Bronchial epithelial cell (primary cell): Measurements from ENCODE around the gene FN3KRP. TPM values are rescaled to one million over a fixed set of nuclear protein-coding genes. Genes with fewer than 3 reads are reported as not detected.

ENCODE experiments used
- DNase-seq: peaks from one replicate; pipeline ENCODE4 v3.0.0-alpha.2; 2010; ENCODE audit warnings: low read depth
- FAIRE-seq: peaks from 2 replicates; lab custom pipeline; 2011; peaks lifted over from hg19 to GRCh38; lab: Jason Lieb, UNC
- H3K27me3 ChIP-seq: 2 replicates; pipeline ENCODE4 v1.5.1; 2011; ENCODE audit warnings: low read length; ENCODE audit not compliant: control insufficient read depth, insufficient read depth
- H3K36me3 ChIP-seq: 2 replicates; pipeline ENCODE4 v1.5.1; 2011; ENCODE audit warnings: low read length; ENCODE audit not compliant: control insufficient read depth, insufficient read depth
- H3K4me3 ChIP-seq: 2 replicates; pipeline ENCODE4 v1.5.1; 2011; ENCODE audit warnings: mild to moderate bottlenecking, low read depth, low read length, control low read depth
- total RNA-seq: library from RNA; depleted of rRNA; stranded (reverse); fragments of >200 nt; gene quantifications from 2 replicates; pipeline ENCODE4 v1.2.1, GENCODE V29; 2014
- TF ChIP-seq, protein P1 (sequence below): IDR thresholded peaks from 2 replicates; pipeline ENCODE4 v1.5.1; 2011; ENCODE audit warnings: mild to moderate bottlenecking, moderate library complexity, low read length, control low read depth, inconsistent platforms; ENCODE audit not compliant: insufficient read depth, severe bottlenecking

FN3KRP gene
- total RNA-seq, 1 donor from 2014 or later = 21.3 TPM

DNA sequence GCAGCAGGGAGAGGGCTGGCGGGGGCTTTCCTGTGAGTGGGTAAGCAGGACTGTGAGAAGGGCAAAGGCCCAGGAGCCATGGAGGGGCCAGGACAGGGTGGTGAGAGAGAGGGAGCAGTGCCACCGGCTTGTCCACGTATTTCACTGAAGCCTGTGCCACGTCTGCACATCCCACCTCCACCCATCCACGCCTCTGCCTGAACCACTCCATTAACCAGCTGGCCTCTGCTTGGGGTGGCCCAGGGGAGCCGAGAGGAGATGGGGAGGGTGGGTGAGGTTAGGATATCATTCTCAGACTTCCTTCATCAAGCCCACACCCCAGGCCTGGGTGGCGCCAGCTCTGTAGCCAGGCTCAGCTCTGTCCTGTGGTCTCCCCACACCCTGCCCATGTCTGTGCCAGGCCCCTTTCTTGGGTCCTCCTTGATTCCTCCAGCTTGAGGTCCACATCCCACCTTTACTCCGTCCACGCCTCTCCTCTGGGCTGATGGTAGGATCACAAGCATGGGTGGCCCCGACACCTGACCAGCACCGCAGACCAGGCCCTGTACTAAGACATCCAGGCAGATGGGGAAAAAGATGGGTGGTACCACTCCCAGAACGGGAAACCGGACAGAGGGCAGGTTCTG, 15.7 kb downstream of the FN3KRP start:
- TF ChIP-seq, protein P1, sequence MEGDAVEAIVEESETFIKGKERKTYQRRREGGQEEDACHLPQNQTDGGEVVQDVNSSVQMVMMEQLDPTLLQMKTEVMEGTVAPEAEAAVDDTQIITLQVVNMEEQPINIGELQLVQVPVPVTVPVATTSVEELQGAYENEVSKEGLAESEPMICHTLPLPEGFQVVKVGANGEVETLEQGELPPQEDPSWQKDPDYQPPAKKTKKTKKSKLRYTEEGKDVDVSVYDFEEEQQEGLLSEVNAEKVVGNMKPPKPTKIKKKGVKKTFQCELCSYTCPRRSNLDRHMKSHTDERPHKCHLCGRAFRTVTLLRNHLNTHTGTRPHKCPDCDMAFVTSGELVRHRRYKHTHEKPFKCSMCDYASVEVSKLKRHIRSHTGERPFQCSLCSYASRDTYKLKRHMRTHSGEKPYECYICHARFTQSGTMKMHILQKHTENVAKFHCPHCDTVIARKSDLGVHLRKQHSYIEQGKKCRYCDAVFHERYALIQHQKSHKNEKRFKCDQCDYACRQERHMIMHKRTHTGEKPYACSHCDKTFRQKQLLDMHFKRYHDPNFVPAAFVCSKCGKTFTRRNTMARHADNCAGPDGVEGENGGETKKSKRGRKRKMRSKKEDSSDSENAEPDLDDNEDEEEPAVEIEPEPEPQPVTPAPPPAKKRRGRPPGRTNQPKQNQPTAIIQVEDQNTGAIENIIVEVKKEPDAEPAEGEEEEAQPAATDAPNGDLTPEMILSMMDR = no peak
- no peak overlapping the region for H3K4me3 ChIP-seq
- no peaks in the 10 kb centered on the region for H3K27me3 ChIP-seq
- H3K36me3 ChIP-seq = peaks cover 7% of the 10 kb centered on the region
- no peak for DNase-seq
- FAIRE-seq = no peak

DNA sequence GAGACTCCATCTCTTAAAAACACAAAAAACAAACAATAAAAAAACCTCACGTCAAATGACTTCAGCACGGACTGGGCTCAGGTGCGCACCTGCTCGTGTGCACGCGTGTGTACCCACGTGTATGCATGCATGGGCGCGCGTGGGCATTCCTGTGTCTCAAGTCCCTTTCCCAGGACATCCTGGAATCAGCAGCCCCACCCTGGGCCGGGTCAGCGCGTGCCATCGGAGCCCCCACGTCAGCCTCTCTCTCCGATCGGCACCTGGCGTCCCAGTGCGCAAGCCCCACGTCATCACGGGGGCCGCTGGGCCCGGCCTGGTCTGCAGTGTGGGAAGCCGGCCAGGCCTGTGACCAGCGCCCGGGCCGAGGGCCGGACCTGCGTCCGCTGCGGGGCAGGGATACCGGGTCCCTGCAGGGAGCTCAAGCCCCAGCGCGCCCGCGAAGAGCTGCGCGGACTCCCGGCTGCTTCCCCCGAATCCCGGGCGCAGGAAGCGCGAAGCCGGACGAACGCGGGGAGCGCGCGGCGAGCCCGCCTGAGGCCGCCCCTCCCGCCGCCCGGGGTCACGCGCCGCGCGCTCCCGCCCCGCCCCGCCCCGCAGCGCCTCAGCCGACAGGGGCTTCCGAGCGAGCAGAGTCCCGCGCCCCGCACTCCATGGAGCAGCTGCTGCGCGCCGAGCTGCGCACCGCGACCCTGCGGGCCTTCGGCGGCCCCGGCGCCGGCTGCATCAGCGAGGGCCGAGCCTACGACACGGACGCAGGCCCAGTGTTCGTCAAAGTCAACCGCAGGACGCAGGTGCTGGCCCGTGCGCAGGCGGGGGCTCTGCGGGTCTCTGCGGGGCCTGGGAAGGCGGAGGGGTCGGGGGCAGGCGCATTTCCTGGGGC, 18.7 kb downstream of the FN3KRP start, which contains the start of gene FN3K:
Gene FN3K (plus strand): TSS at position 629 of the 880 bp plus-strand sequence. CDS start 22 bp downstream, at position 651.
- DNase-seq (no peak), FAIRE-seq (no peak)

GRCh38 chr17:82736511-82737185, 20.1 kb downstream of the FN3KRP start:
- Histone ChIP-seq H3K36me3 (no peaks in the 10 kb centered on the region), H3K4me3 (no peak overlapping the region), H3K27me3 (no peaks in the 10 kb centered on the region)
- no peak for DNase-seq
- TF ChIP-seq, protein P1 = no peak
- FAIRE-seq = no peak

More for the DNA sequence above, 18.7 kb downstream of the FN3KRP start, which contains the start of gene FN3K:
- Histone ChIP-seq H3K36me3 (peaks cover 2% of the 10 kb centered on the region), H3K4me3 (peak within 1 kb of the TSS; percentile 49), H3K27me3 (no peaks in the 10 kb centered on the region)
- TF ChIP-seq, protein P1 = no peak

DNA sequence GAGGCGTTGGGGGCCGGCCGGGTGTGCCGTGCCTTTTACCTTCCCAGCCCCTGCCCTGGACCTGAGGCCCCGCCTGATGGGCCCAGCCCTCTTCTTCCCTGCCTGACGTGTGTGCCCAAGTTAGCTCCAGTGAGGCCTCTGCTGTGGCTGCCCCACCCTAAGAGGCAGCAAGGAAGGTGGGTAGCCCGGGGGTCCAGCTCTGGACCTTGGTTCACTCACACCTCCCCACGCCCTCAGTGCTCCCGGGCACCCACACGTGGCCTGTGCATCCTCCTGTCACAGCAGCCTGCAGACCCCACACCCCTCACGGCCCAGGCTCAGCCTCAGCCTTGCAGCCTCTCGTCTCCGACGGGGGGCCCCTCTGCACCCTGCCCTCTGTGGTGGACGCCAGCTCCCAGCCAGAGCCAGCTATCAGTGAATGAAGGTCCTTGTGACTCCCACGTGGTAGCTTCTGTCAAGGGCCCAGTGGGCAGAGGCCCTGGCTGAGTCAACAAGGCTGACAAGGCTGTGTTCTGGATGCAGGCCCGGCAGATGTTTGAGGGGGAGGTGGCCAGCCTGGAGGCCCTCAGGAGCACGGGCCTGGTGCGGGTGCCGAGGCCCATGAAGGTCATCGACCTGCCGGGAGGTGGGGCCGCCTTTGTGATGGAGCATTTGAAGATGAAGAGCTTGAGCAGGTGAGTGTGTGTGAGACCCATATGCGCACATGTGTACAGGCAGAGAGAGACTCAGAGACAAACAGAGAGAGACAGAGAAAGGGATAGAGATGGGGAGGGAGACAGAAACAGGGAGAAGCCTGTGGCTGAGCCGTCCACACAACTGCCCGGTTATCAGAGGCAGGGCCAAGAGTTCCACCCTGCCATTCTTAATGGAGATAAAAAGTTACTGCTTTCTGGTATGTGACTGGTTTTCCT, 21.7 kb downstream of the FN3KRP start:
- Histone ChIP-seq H3K4me3 (no peak overlapping the region), H3K36me3 (peaks cover 1% of the 10 kb centered on the region), H3K27me3 (no peaks in the 10 kb centered on the region)
- TF ChIP-seq, protein P1 = no peak
- no peak for DNase-seq
- FAIRE-seq = no peak
